Iris pigment epithelial cell (primary cell): Measurements from ENCODE around the gene SETDB2.

Experiments
- DNase-seq: peaks from one replicate; pipeline ENCODE4 v3.0.0-alpha.2; 2011; ENCODE audit warnings: low read depth

SETDB2 gene

DNA sequence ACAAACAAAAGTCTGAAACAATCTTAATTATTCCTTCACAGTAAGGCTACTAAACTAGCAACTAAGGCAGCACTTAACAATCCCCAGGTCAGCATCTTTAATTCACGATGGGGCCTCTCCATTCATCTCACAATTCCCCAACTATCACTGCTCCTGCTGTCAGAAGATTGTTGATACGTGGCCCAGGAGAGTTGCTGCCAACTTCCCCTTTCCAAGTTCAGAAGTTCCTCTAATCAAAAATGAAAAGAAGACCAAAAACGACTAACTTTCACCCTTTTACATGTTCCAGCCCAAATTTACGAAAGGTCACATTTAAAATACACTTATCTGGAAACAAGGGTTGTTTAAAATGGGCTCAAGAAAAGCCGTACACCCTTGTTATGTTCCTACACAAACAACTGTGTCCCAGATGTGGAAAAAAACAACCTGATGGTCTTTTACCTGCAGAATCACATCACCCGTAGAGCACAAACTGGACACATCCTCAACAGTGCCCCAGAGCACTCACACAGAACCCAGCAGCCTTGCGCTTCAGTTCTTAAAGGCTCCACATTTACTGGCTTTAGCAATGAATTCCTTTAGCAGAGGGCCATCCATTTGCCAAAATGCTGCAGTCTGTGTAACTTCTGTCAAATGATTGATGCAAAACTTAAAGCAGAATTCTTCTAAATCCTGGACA is 89.7 kb downstream of the SETDB2 start:
- DNase-seq = no peak

DNA sequence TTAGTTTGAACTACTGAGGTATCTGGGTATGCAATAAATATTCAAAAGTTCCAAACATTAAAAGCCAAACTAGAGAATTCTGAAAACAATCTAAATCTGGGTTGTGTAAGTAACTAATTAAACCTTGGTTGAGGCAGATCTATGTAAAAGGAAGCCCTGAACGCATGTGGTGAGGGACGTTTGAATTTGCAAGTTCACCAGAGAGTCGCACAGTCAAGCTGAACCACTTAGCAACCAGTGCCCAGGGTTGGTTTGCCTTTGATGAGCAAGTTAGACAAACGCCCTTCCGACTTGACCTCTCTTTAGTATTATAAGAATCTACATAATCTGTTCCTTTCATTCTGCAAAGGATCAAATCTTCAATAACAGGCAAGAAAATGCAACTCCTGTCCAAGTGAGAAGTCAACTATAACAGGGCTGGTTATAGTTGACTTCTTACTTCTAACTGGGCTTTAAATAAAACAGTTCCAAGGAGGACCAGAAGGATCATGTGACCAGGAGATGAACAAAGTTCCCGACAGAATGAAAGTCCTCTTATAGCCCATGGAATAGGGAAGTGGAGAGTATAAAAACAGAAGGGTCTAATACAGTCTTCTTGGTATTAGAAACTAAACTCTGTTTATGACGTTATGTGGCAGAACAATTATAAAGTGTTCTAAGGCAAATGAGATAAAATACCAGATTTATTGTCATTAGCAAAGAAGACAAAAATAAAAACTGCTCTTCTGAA is 92.2 kb downstream of the SETDB2 start:
- DNase-seq = no peak

DNA sequence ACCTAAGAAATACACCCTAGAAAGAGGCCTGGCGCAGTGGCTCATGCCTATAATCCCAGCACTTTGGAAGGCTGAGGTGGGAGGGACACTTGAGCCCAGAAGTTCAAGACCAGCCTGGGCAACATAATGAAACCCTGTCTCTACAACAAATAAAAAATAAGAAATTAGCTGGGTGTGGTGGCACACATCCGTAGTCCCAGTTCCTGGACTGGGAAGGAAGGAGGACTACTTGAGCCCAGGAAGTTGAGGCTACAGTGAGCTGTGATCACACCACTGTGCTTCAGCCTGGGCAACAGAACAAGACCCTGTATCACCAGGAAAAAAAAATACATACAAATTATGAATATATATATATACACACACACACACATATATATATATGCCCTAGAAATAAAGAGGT is 94.3 kb downstream of the SETDB2 start:
- no peak for DNase-seq

DNA sequence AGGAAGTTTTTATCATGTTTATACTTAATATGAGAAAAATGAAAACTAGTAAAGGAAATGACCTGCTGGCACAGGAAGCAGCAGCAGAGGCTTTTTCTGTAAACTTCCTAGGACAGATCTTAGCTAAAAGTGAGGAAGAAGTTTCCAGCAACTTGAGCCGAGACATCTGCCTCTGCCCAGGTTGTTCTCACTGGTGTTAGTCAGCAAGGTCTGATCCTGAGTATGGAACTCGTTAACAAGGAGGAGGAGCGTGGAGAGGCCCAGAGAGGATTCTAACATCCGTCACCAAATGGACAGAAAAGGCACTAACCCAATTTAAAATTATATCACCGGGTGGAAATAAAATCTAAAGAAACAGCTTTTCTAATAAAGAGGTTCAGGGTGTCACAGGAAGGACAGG is 95.2 kb downstream of the SETDB2 start:
- DNase-seq = peak; percentile 57

DNA sequence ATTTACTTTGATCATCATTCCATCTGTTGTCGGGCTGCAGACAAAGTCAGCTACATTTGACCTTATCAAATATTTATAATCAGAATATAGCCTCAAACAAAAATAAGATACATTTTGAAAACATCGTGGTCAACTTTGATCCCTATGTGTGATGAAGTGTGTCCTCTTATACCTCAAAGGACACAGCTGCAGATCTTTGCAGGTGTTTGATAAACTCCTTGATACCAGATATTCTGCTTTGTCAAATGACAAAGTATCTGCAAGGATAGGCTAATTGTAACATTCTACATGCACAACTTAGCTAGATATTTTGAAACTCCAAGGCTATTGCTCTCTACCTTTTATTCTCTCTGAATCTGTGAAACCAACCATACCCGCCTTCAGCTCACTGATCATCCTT is 95.7 kb downstream of the SETDB2 start:
- no peak for DNase-seq

DNA sequence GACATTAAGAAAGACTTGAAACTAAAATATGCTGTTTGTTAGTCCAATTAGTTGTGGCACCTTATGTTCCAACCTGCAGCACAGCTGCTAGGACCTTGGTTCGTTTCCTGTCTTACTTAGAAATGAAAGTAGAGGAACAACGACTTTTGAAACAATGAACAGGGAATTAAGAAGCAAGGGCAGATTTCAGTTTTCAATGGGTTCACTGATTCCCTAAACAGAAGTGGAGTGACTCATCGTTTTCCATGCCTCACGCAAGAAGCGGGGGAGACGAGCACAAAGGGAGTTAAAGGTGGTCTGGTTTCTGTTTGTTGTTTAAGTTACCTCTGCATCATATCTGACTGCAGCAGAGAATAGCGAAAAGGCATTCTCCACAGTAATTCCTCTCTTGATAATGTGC is 96.5 kb downstream of the SETDB2 start:
- DNase-seq = peak; percentile 49

DNA sequence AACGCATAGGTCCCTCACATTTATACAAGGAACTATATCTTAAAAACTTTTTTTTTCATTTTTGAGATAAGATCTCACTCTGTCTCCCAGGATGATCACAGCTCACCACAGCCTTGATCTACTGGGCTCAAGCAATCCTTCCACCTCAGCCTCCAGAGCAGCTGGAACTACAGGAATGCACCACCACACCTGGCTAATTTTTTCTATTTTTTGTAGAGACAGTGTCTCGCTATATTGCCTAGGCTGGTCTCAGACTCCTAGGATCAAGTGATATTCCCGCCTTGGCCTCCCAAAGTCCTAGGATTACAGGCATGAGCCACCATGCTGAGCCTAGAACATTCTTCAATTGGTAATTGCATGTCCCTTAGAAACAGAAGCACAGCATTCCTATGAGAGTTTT is 99.6 kb downstream of the SETDB2 start:
- no peak for DNase-seq
